GM18505 (cell line): ENCODE data around the gene UXT.
"Not testable (repeated sequence)": the region's sequence is repeated elsewhere in the genome, so short reads cannot be mapped to it uniquely, and the experiment has no call there.

Experiments used
- ATAC-seq: cut with Tn5 transposase; IDR thresholded peaks from one replicate; pipeline ENCODE4 v1.9.1; 2021; ENCODE audit not compliant: unreplicated experiment
- POLR2A ChIP-seq: IDR thresholded peaks from 4 replicates; pipeline ENCODE4 v1.6.1; 2011; ENCODE audit warnings: borderline replicate concordance; ENCODE audit not compliant: insufficient read depth, insufficient read length; ENCODE audit errors: extremely low read depth

The UXT gene

DNA sequence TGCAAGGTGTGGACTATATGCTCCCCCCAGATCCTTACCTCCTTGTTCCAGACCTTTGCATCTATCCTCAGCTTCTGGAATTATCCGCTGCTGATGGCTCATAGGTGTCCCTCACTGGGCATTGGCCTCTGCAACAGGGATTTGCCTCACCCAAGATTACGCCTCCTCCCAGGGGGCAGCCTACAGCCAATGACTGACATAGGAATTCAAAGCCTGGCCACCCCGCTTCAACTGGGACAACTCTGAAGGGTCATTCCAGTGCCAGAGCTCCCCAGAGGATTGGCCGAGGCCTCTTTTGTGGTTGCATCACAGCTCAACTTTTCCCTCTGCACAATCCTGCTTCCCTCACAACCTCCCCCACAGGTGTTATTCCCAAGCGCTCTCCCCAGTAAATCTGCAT lies 44.4 kb downstream of the UXT start:
- TF ChIP-seq POLR2A = no peak
- no peak for ATAC-seq

DNA sequence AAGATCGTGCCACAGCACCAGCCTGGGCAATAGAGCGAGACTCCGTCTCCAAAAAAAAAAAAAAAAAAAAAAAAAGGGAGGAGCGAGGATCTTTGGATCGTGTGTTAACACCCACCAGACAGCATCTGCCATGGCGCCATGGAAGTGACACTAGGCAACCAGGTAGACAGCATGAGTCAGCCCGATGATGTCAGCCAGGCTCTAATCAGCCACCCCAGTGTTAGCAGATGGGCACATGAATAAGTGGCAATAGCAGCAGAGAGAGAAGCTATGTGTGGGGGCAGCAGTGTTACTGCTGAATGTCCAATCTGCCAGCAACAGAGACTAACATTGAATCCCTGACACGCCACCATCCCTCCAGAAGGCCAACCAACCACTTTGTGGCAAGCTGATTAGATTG lies 45.9 kb downstream of the UXT start:
- no peak for TF ChIP-seq POLR2A

DNA sequence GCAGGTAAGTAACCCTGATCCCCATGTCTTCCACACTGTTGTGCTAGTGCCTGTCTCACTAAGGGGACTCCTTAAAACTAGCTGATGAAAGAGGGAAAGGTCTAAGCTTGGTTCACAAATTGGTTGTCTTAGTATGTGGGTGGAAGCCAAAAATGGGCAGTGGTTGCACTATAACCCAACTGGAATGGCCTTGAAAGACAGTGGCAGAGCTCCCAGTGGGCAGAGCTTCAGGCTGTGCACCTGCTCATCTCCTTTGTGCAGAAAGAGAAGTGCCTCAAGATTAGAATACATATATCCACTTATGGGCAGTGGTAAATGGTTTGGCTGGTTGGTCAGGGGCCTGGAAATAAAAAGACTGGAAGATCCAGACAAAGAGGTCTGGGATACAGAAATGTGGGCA lies 46.6 kb downstream of the UXT start:
- no peak for ATAC-seq
- TF ChIP-seq POLR2A = no peak

More for the DNA sequence above, 45.9 kb downstream of the UXT start:
- no peak for ATAC-seq

DNA sequence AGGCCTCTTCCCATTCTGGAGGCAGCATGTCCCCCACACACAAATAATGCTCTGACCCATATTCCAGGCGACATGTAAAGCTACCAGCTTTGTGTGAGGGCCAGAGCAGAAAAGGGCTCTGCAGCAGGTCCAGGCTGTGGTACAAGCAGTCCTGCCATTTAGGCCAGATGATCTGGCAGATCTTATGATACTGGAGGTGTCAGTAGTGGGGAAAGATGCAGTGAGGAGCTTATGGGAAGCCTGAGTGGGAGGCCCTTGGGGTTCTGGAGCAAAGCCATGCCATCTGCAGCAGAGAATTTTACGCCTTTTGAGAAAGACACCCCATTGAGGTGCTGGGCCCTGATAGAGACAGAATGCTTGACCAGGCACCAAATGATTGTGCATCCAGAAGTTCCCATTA lies 47.1 kb downstream of the UXT start:
- no peak for TF ChIP-seq POLR2A
- no peak for ATAC-seq

DNA sequence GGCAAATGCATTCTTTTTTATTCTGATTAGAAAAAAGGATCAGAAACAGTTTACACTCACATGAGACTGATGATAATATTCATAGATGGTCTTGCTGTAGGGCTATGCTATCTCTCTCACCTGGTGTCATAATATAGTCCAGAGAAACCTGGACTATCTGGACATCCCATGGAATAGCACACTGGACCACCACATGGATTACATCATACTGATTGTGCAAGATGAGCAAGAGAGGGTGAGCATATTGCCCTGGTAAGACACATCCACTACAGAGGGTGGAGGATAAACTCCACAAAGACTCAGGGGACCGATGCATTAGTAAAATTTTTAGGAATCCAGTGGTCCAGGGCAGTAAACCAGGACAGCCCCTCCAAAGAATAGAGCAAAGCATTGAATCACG lies 47.5 kb downstream of the UXT start:
- TF ChIP-seq POLR2A = no peak
- no peak for ATAC-seq

DNA sequence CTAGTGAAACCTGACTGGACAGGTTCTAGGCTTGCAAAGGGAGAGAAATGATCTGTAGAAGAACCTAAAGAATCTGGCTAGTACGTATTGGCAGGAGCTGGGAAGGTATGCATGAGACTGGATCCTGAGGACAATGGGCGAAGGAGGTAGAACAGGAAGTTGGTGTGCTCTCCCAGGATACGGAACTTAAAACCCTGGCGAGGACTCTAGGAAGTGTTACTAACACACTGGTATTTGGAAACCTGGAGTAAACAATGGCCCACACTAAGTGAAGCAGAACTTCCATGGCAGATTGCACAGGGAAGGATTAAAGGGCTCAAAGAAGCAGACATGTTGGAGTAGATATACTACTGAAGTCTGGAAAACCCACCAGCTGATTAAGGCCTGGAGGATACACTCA lies 48.5 kb downstream of the UXT start:
- ATAC-seq = no peak
- TF ChIP-seq POLR2A = no peak

DNA sequence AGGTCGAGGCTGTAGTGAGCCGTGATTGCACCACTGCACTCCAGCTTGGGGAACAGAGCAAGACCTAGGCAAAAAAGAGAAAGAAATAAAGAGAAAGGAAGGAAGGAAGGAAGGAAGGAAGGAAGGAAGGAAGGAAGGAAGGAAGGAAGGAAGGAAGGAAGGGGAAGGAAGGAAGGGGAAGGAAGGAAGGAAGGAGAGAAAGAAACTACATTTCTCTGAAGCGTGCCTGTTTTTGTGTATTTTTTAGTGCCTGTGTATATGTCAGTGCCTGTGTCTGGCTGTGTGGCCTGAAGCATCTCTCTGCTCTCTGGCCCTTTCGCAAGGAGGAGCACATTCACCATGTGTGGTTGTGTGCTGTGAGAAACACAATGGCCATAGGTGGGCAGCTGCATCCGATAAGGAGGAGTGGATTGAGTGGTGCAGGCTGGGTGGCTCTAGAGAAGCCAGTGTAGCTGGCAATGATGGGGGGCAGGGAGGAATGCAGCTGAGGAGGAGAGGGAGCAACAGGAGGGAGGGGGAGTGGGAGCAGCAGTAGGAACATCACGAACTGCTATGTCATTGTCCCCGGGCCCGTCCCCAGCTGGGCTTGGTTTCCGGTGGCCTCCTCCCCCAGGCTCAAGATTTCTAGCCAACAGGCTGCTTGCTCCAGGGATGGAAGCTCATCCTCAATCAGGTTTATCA lies 50.7 kb downstream of the UXT start:
- TF ChIP-seq POLR2A = no peak
- no peak for ATAC-seq

DNA sequence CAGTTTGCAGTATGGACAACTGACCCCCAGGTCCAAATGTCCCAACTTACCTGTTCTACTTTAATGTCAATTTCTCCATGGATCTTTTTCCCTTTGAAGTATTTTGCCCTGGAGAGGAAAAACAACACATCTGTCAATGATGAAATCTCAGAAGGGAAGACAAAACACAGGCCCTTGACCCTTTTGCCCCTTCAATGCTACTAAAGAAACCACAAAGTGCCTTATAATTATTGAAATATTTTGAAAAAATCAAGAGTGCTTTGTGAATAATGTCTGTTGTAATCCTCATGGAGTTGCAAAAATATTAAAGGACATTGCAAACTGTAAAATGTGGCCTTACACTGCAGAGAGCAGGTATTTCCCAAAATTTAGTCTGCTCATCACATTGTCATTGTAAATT lies 51.9 kb downstream of the UXT start:
- no peak for ATAC-seq
- no peak for TF ChIP-seq POLR2A

DNA sequence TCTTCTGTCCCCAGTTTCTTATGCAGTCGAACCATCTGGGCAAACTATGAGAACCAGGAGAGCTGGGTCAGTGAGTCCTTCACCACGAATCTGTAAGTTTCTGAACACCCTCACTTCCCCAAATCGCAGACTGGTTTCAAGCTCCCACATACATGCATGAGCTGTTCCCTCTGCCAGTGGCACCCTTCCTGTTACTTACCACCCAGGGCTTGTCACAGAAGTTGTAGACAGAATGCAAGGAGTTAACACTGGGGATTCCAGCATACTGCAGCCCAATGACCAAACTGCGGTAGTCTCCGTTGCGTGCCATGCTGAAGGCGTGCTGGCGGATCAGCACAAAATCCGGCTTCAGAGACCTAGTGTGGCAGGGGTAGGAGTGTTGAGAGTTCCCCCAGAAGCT lies 54.0 kb downstream of the UXT start:
- ATAC-seq = no peak
- no peak for TF ChIP-seq POLR2A

DNA sequence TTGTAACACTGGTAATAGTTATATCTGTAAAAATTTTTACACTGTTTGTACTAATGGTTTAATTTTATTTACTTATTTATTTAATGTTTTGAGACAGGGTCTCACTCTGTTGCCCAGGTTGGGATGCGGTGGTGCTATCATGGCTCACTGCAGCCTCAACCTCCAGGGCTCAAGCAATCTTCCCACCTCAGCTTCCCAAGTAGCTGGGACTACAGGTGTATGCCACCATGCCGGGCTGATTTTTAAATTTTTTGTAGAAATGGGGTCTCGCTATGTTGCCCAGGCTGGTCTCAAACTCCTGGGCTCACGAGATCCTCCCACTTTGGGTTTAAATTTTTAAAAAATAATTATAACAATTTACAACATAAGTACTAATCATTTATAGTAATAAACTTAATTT lies 55.9 kb downstream of the UXT start:
- ATAC-seq = not testable (repeated sequence)
